ENCODE measurements around the gene KIF1C. TPM values are rescaled to one million over a fixed set of nuclear protein-coding genes. Genes with fewer than 3 reads are reported as not detected.

Gene KIF1C
- total RNA-seq, 2 donors from 2014 or later = 195 to 291 TPM

GRCh38 chr17:5011928-5012327 lies 14.2 kb downstream of the KIF1C start:
- DNase-seq = no peak
- intact Hi-C loops (cut with DNase I) = no loop called here
- TF ChIP-seq CTCF (IDR thresholded peaks at IDR 0.05) = no peak
- Histone ChIP-seq H3K27me3 (no peaks in the 10 kb centered on the region), H3K27ac (no peak overlapping the region), H3K36me3 (peaks cover 4% of the 10 kb centered on the region), H3K9ac (ENCODE audit: low read depth in 2 of 2, low read length in 2 of 2) (no peak overlapping the region), H3K4me3 (no peak overlapping the region), H3K9me3 (no peaks in the 10 kb centered on the region), H3K4me1 (no peaks in the 10 kb centered on the region)

GRCh38 chr17:5014357-5014756 lies 16.6 kb downstream of the KIF1C start:
- Histone ChIP-seq H3K27ac (no peak overlapping the region), H3K9me3 (no peaks in the 10 kb centered on the region), H3K4me1 (no peaks in the 10 kb centered on the region), H3K4me3 (no peak overlapping the region), H3K36me3 (no peaks in the 10 kb centered on the region), H3K27me3 (no peaks in the 10 kb centered on the region), H3K9ac (ENCODE audit: low read depth in 2 of 2, low read length in 2 of 2) (no peak overlapping the region)
- intact Hi-C loops (cut with DNase I) = no loop called here
- no peak for TF ChIP-seq CTCF (IDR thresholded peaks at IDR 0.05)
- no peak for DNase-seq

GRCh38 chr17:5019475-5019956 lies 21.8 kb downstream of the KIF1C start:
- Histone ChIP-seq H3K4me1 (no peaks in the 10 kb centered on the region), H3K27ac (no peak overlapping the region)
- intact Hi-C loops (cut with DNase I) = no loop called here

GRCh38 chr17:5020502-5021023 lies 22.8 kb downstream of the KIF1C start:
- no peak overlapping the region for H3K9ac ChIP-seq (ENCODE audit: low read depth in 2 of 2, low read length in 2 of 2)
- intact Hi-C loops (cut with DNase I) = no loop called here
- no peak overlapping the region for H3K27ac ChIP-seq
- no peak overlapping the region for H3K4me3 ChIP-seq
- DNase-seq = no peak
- no peaks in the 10 kb centered on the region for H3K27me3 ChIP-seq
- H3K4me1 ChIP-seq = no peaks in the 10 kb centered on the region
- H3K36me3 ChIP-seq = peaks cover 9% of the 10 kb centered on the region
- TF ChIP-seq CTCF (IDR thresholded peaks at IDR 0.05) = no peak
- H3K9me3 ChIP-seq = no peaks in the 10 kb centered on the region

More at GRCh38 chr17:5019475-5019956, 21.8 kb downstream of the KIF1C start:
- Histone ChIP-seq H3K4me3 (no peak overlapping the region), H3K27me3 (no peaks in the 10 kb centered on the region), H3K9ac (ENCODE audit: low read depth in 2 of 2, low read length in 2 of 2) (no peak overlapping the region), H3K9me3 (no peaks in the 10 kb centered on the region), H3K36me3 (peaks cover 9% of the 10 kb centered on the region)
- no peak for TF ChIP-seq CTCF (IDR thresholded peaks at IDR 0.05)
- no peak for DNase-seq

- Histone ChIP-seq H3K9ac (ENCODE audit: low read depth in 2 of 2, low read length in 2 of 2) (no peak overlapping the region), H3K36me3 (peaks cover 9% of the 10 kb centered on the region), H3K4me3 (no peak overlapping the region), H3K27ac (no peak overlapping the region), H3K9me3 (no peaks in the 10 kb centered on the region), H3K27me3 (no peaks in the 10 kb centered on the region), H3K4me1 (no peaks in the 10 kb centered on the region)
- TF ChIP-seq CTCF (IDR thresholded peaks at IDR 0.05) = no peak
- no peak for DNase-seq
- intact Hi-C loops (cut with DNase I) = no loop called here
Observed at GRCh38 chr17:5022171-5022711, 24.5 kb downstream of the KIF1C start.

All from colonic mucosa (tissue), 4 donors.